Kidney epithelial cell (primary cell): Measurements from ENCODE around the gene ARL10. TPM values are rescaled to one million over a fixed set of nuclear protein-coding genes. Genes with fewer than 3 reads are reported as not detected.

ENCODE experiments used
- DNase-seq: peaks from one replicate; pipeline ENCODE4 v3.0.0-alpha.2; 2010; ENCODE audit warnings: low read depth
- H3K27me3 ChIP-seq: 2 replicates; pipeline ENCODE4 v1.6.0; 2011; ENCODE audit warnings: low read length; ENCODE audit not compliant: control insufficient read depth, insufficient read depth
- H3K36me3 ChIP-seq: 2 replicates; pipeline ENCODE4 v1.5.1; 2011; ENCODE audit warnings: low read length; ENCODE audit not compliant: control insufficient read depth, insufficient read depth
- H3K4me3 ChIP-seq: 2 replicates; pipeline ENCODE4 v1.5.1; 2011; ENCODE audit warnings: low read depth, mild to moderate bottlenecking, control low read depth, low read length
- CTCF ChIP-seq: IDR thresholded peaks from 2 replicates; pipeline ENCODE4 v1.5.1; 2011; ENCODE audit warnings: mild to moderate bottlenecking, moderate library complexity, low read length, control low read depth, inconsistent platforms; ENCODE audit not compliant: insufficient read depth, poor library complexity, severe bottlenecking
- total RNA-seq: library from RNA; depleted of rRNA; stranded (reverse); fragments of >200 nt; gene quantifications from 2 replicates; pipeline ENCODE4 v1.2.3, GENCODE V29; 2015

ARL10 gene
- total RNA-seq, 1 donor from 2014 or later: 8.8 TPM

- Histone ChIP-seq H3K36me3 (peaks cover 2% of the 10 kb centered on the region), H3K4me3 (no peak overlapping the region), H3K27me3 (no peaks in the 10 kb centered on the region)
- no peak for DNase-seq
- TF ChIP-seq CTCF: no peak
Observed at GRCh38 chr5:176394096-176394495, 28.8 kb downstream of the ARL10 start.

GRCh38 chr5:176394881-176395675, 29.8 kb downstream of the ARL10 start:
- TF ChIP-seq CTCF: no peak
- Histone ChIP-seq H3K27me3 (no peaks in the 10 kb centered on the region), H3K36me3 (peaks cover 2% of the 10 kb centered on the region), H3K4me3 (no peak overlapping the region)
- DNase-seq: no peak

GRCh38 chr5:176396330-176396729, 31.0 kb downstream of the ARL10 start:
- DNase-seq: no peak
- Histone ChIP-seq H3K4me3 (no peak overlapping the region), H3K36me3 (peaks cover 2% of the 10 kb centered on the region), H3K27me3 (no peaks in the 10 kb centered on the region)
- TF ChIP-seq CTCF: no peak

- no peak for TF ChIP-seq CTCF
- H3K27me3 ChIP-seq: no peaks in the 10 kb centered on the region
- no peak overlapping the region for H3K4me3 ChIP-seq
- no peaks in the 10 kb centered on the region for H3K36me3 ChIP-seq
- no peak for DNase-seq
Observed at GRCh38 chr5:176397736-176398420, 32.6 kb downstream of the ARL10 start.

- no peak for TF ChIP-seq CTCF
- DNase-seq: no peak
- Histone ChIP-seq H3K4me3 (no peak overlapping the region), H3K36me3 (no peaks in the 10 kb centered on the region), H3K27me3 (no peaks in the 10 kb centered on the region)
Observed at GRCh38 chr5:176400382-176401156, 35.3 kb downstream of the ARL10 start.
